HG03175 (cell line): ENCODE results near the gene MYG1.
A peak's percentile ranks its signal among the peaks of the same experiment; 100 is the strongest.
"Not testable (repeated sequence)": the region's sequence is repeated elsewhere in the genome, so short reads cannot be mapped to it uniquely, and the experiment has no call there.

Experiments used
- ATAC-seq: cut with Tn5 transposase; IDR thresholded peaks from one replicate; pipeline ENCODE4 v1.9.1; 2021; ENCODE audit warnings: mild to moderate bottlenecking, moderate library complexity; ENCODE audit not compliant: unreplicated experiment

MYG1 gene

GRCh38 chr12:53325511-53326061 is 26.1 kb downstream of the MYG1 start:
- no peak for ATAC-seq

- ATAC-seq: no peak
Measured at GRCh38 chr12:53326460-53327185, 27.1 kb downstream of the MYG1 start.

- no peak for ATAC-seq
Measured at GRCh38 chr12:53327435-53328042, 28.0 kb downstream of the MYG1 start.

GRCh38 chr12:53328043-53328435 is 28.5 kb downstream of the MYG1 start:
- ATAC-seq: no peak

- no peak for ATAC-seq
Measured at GRCh38 chr12:53330671-53331070, 31.2 kb downstream of the MYG1 start.

GRCh38 chr12:53332339-53332738 is 32.8 kb downstream of the MYG1 start:
- ATAC-seq: not testable (repeated sequence)

- no peak for ATAC-seq
Measured at GRCh38 chr12:53332744-53333143, 33.2 kb downstream of the MYG1 start.

- no peak for ATAC-seq
Measured at GRCh38 chr12:53333289-53333688, 33.8 kb downstream of the MYG1 start.

GRCh38 chr12:53333845-53334244 is 34.4 kb downstream of the MYG1 start:
- no peak for ATAC-seq

- no peak for ATAC-seq
Measured at GRCh38 chr12:53334822-53335221, 35.3 kb downstream of the MYG1 start.

- no peak for ATAC-seq
Measured at GRCh38 chr12:53336181-53336681, 36.7 kb downstream of the MYG1 start, which contains the start of gene SP7. Gene SP7 (minus strand): TSS chr12:53336354. CDS start chr12:53335646, 708 bp downstream.

- ATAC-seq: no peak
Measured at GRCh38 chr12:53338017-53338416, 38.5 kb downstream of the MYG1 start.

- ATAC-seq: no peak
Measured at GRCh38 chr12:53338916-53339315, 39.4 kb downstream of the MYG1 start.

- ATAC-seq: no peak
Measured at GRCh38 chr12:53340398-53340797, 40.9 kb downstream of the MYG1 start.

- no peak for ATAC-seq
Measured at GRCh38 chr12:53343449-53343848, 44.0 kb downstream of the MYG1 start.

- ATAC-seq: no peak
Measured at GRCh38 chr12:53343969-53344368, 44.5 kb downstream of the MYG1 start.

GRCh38 chr12:53344487-53344823 is 45.0 kb downstream of the MYG1 start:
- ATAC-seq: no peak

- ATAC-seq: peak; percentile 69
Measured at GRCh38 chr12:53344824-53345485, 45.5 kb downstream of the MYG1 start.

GRCh38 chr12:53345486-53346188 is 46.1 kb downstream of the MYG1 start:
- peak; percentile 16 for ATAC-seq

GRCh38 chr12:53346491-53346890 is 47.0 kb downstream of the MYG1 start:
- no peak for ATAC-seq

- no peak for ATAC-seq
Measured at GRCh38 chr12:53347905-53348304, 48.4 kb downstream of the MYG1 start.
